ENCODE results near the gene PHKB.
"Not testable (repeated sequence)": the region's sequence is repeated elsewhere in the genome, so short reads cannot be mapped to it uniquely, and the experiment has no call there.

PHKB gene

DNA sequence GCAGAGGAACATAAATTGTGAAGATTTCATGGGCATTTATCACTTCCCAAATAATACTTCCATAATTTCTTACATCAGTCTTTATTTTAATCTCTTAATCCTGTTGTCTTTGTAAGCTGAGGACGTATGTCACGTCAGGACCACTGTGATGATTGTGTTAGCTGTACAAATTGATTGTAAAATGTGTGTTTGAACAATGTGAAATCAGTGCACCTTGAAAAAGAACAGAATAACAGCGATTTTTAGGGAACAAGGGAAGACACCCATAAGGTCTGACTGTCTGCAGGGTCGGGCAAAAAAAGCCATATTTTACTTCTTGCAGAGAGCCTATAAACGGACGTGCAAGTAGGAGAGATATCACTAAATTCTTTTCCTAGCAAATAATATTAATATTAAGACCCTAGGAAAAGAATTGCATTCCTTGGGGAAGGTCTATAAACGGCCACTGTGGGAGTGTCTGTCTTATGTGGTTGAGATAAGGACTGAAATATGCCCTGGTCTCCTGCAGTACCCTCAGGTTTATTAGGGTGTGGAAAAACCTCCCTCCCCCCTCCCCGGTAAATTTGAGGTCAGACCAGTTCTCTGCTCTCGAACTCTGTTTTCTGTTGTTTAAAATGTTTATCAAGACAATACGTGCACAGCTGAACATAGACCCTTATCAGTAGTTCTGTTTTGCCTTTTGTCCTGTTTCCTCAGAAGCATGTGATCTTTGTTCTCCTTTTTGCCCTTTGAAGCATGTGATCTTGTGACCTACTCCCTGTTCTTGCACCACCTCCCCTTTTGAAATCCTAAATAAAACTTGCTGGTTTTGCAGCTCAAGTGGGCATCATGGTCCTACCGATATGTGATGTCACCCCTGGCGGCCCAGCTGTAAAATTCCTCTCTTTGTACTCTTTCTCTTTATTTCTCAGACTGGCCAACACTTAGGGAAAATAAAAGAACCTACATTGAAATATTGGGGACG lies 78.9 kb downstream of the PHKB start:
- Mint-ChIP-seq H3K27ac (peak overlapping the region; percentile 24), H3K9me3 (peaks cover 54% of the 10 kb centered on the region), H3K4me1 (ENCODE audit: low read depth) (peaks cover 22% of the 10 kb centered on the region), H3K36me3 (ENCODE audit: low read depth) (peaks cover 80% of the 10 kb centered on the region)
- H3K4me3 Mint-ChIP-seq; intact Hi-C loops (cut with micrococcal nuclease); H3K27me3 Mint-ChIP-seq: not testable (repeated sequence)

DNA sequence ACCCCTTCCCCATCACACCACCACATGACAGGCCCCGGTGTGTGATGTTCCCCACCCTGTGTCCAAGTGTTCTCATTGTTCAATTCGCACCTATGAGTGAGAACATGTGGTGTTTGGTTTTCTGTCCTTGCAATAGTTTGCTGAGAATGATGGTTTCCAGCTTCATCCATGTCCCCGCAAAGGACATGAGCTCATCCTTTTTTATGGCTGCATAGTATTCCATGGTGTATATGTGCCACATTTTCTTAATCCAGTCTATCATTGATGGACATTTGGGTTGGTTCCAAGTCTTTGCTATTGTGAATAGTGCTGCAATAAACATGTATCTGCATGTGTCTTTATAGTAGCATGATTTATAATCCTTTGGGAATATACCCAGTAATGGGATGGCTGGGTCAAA lies 80.0 kb downstream of the PHKB start:
- H3K4me3 Mint-ChIP-seq; H3K27ac Mint-ChIP-seq; H3K27me3 Mint-ChIP-seq; intact Hi-C loops (cut with micrococcal nuclease): not testable (repeated sequence)
- H3K4me1 Mint-ChIP-seq (ENCODE audit: low read depth) = peaks cover 22% of the 10 kb centered on the region
- peaks cover 90% of the 10 kb centered on the region for H3K36me3 Mint-ChIP-seq (ENCODE audit: low read depth)
- peaks cover 66% of the 10 kb centered on the region for H3K9me3 Mint-ChIP-seq

DNA sequence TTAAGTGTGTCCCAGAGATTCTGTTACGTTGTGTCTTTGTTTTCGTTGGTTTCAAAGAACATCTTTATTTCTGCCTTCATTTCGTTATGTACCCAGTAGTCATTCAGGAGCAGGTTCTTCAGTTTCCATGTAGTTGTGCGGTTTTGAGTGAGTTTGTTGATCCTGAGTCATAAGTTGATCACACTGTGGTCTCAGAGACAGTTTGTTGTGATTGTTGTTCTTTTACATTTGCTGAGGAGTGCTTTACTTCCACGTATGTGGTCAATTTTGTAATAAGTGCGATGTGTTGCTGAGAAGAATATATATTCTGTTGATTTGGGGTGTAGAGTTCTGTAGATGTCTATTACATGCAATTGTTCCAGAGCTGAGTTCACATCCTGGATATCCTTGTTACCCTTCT lies 83.1 kb downstream of the PHKB start:
- H3K27ac Mint-ChIP-seq; H3K4me1 Mint-ChIP-seq (ENCODE audit: low read depth); H3K4me3 Mint-ChIP-seq; H3K27me3 Mint-ChIP-seq; intact Hi-C loops (cut with micrococcal nuclease): not testable (repeated sequence)
- peaks cover 91% of the 10 kb centered on the region for H3K36me3 Mint-ChIP-seq (ENCODE audit: low read depth)
- H3K9me3 Mint-ChIP-seq = peaks cover 72% of the 10 kb centered on the region

DNA sequence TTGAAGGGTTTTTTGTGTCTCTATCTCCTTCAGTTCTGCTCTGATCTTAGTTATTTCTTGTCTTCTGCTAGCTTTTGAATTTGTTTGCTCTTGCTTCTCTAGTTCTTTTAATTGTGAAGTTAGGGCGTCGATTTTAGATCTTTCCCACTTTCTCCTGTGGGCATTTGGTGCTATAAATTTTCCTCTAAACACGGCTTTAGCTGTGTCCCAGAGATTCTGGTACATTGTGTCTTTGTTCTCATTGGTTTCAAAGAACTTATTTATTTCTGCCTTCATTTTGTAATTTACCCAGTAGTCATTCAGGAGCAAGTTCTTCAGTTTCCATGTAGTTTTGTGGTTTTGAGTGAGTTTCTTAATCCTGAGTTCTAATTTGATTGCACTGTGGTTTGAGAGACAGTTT lies 90.1 kb downstream of the PHKB start:
- H3K27ac Mint-ChIP-seq; H3K4me1 Mint-ChIP-seq (ENCODE audit: low read depth); H3K27me3 Mint-ChIP-seq; intact Hi-C loops (cut with micrococcal nuclease); H3K4me3 Mint-ChIP-seq: not testable (repeated sequence)
- peaks cover 45% of the 10 kb centered on the region for H3K9me3 Mint-ChIP-seq
- peaks cover 90% of the 10 kb centered on the region for H3K36me3 Mint-ChIP-seq (ENCODE audit: low read depth)

DNA sequence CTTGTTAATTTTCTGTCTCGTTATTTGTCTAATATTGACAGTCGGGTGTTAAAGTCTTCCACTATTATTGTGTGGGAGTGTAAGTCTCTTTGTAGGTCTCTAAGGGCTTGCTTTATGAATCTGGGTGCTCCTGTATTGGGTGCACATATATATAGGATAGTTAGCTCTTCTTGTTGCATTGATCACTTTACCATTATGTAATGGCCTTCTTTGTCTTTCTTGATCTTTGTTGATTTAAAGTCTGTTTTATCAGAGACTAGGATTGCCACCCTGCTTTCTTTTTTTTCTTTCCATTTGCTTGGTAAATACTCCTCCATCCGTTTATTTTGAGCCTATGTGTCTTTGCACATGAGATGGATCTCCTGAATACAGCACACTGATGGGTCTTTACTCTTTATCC lies 90.6 kb downstream of the PHKB start:
- H3K27me3 Mint-ChIP-seq; H3K27ac Mint-ChIP-seq; H3K4me1 Mint-ChIP-seq (ENCODE audit: low read depth); H3K4me3 Mint-ChIP-seq; intact Hi-C loops (cut with micrococcal nuclease): not testable (repeated sequence)
- peaks cover 39% of the 10 kb centered on the region for H3K9me3 Mint-ChIP-seq
- H3K36me3 Mint-ChIP-seq (ENCODE audit: low read depth) = peaks cover 90% of the 10 kb centered on the region

- Mint-ChIP-seq H3K4me1 (ENCODE audit: low read depth) (no peaks in the 10 kb centered on the region), H3K36me3 (ENCODE audit: low read depth) (peaks cover 76% of the 10 kb centered on the region), H3K4me3 (no peak overlapping the region), H3K27me3 (no peaks in the 10 kb centered on the region), H3K9me3 (peaks cover 30% of the 10 kb centered on the region), H3K27ac (no peak overlapping the region)
- intact Hi-C loops (cut with micrococcal nuclease) = no loop called here
Observed at GRCh38 chr16:47553853-47554564, 92.9 kb downstream of the PHKB start.

- peaks cover 70% of the 10 kb centered on the region for H3K36me3 Mint-ChIP-seq (ENCODE audit: low read depth)
- H3K9me3 Mint-ChIP-seq = peaks cover 28% of the 10 kb centered on the region
- H3K4me3 Mint-ChIP-seq; H3K4me1 Mint-ChIP-seq (ENCODE audit: low read depth); H3K27me3 Mint-ChIP-seq; H3K27ac Mint-ChIP-seq; intact Hi-C loops (cut with micrococcal nuclease): not testable (repeated sequence)
Observed at GRCh38 chr16:47554587-47554986, 93.5 kb downstream of the PHKB start.

DNA sequence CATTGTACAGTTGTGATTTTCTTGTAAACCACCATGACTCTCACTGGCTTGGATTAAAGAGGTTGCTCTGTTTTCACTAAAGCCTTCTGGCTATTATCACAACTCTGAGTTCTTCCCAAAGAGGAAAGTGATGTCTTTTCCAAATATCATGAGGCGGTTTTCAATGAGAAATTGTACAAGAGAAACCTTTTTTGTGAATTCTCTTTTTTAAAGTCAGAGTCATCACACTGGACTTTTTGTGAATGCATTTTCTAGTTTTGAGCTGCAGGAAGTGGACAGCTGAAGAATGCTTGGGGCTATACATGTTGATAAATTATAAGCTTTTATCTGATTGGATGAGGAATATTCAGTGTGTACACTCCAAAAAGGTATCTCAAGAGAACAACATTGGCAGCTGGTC lies 100.2 kb downstream of the PHKB start:
- Mint-ChIP-seq H3K4me3 (no peak overlapping the region), H3K36me3 (ENCODE audit: low read depth) (peaks cover 52% of the 10 kb centered on the region), H3K9me3 (peaks cover 9% of the 10 kb centered on the region), H3K27ac (no peak overlapping the region), H3K4me1 (ENCODE audit: low read depth) (peaks cover 29% of the 10 kb centered on the region), H3K27me3 (no peaks in the 10 kb centered on the region)
- intact Hi-C loops (cut with micrococcal nuclease) = no loop called here

GRCh38 chr16:47562366-47562765 lies 101.2 kb downstream of the PHKB start:
- peaks cover 53% of the 10 kb centered on the region for H3K36me3 Mint-ChIP-seq (ENCODE audit: low read depth)
- H3K9me3 Mint-ChIP-seq = peaks cover 9% of the 10 kb centered on the region
- no peak overlapping the region for H3K4me3 Mint-ChIP-seq
- H3K27ac Mint-ChIP-seq = no peak overlapping the region
- H3K27me3 Mint-ChIP-seq = no peaks in the 10 kb centered on the region
- H3K4me1 Mint-ChIP-seq (ENCODE audit: low read depth) = peaks cover 40% of the 10 kb centered on the region
- intact Hi-C loops (cut with micrococcal nuclease) = no loop called here

- H3K9me3 Mint-ChIP-seq = peaks cover 9% of the 10 kb centered on the region
- peak overlapping the region; percentile 94 for H3K27ac Mint-ChIP-seq
- H3K36me3 Mint-ChIP-seq (ENCODE audit: low read depth) = peaks cover 63% of the 10 kb centered on the region
- peak overlapping the region; percentile 65 for H3K4me3 Mint-ChIP-seq
- intact Hi-C loops (cut with micrococcal nuclease) = no loop called here
- peaks cover 60% of the 10 kb centered on the region for H3K4me1 Mint-ChIP-seq (ENCODE audit: low read depth)
- no peaks in the 10 kb centered on the region for H3K27me3 Mint-ChIP-seq
Observed at GRCh38 chr16:47565454-47565853, 104.3 kb downstream of the PHKB start.

- Mint-ChIP-seq H3K27me3 (no peaks in the 10 kb centered on the region), H3K4me1 (ENCODE audit: low read depth) (peaks cover 63% of the 10 kb centered on the region), H3K4me3 (no peak overlapping the region), H3K27ac (peak overlapping the region; percentile 94), H3K36me3 (ENCODE audit: low read depth) (peaks cover 62% of the 10 kb centered on the region), H3K9me3 (peaks cover 9% of the 10 kb centered on the region)
- intact Hi-C loops (cut with micrococcal nuclease) = no loop called here
Observed at GRCh38 chr16:47567321-47567720, 106.2 kb downstream of the PHKB start.

GRCh38 chr16:47568351-47568750 lies 107.2 kb downstream of the PHKB start:
- no peak overlapping the region for H3K27ac Mint-ChIP-seq
- H3K27me3 Mint-ChIP-seq = no peaks in the 10 kb centered on the region
- peaks cover 60% of the 10 kb centered on the region for H3K36me3 Mint-ChIP-seq (ENCODE audit: low read depth)
- no peak overlapping the region for H3K4me3 Mint-ChIP-seq
- peaks cover under 1% of the 10 kb centered on the region for H3K9me3 Mint-ChIP-seq
- H3K4me1 Mint-ChIP-seq (ENCODE audit: low read depth) = peaks cover 67% of the 10 kb centered on the region
- intact Hi-C loops (cut with micrococcal nuclease) = no loop called here

GRCh38 chr16:47571049-47571448 lies 109.9 kb downstream of the PHKB start:
- intact Hi-C loops (cut with micrococcal nuclease) = no loop called here
- Mint-ChIP-seq H3K27ac (no peak overlapping the region), H3K27me3 (no peaks in the 10 kb centered on the region), H3K4me1 (ENCODE audit: low read depth) (peaks cover 63% of the 10 kb centered on the region), H3K36me3 (ENCODE audit: low read depth) (peaks cover 60% of the 10 kb centered on the region), H3K4me3 (no peak overlapping the region), H3K9me3 (no peaks in the 10 kb centered on the region)

DNA sequence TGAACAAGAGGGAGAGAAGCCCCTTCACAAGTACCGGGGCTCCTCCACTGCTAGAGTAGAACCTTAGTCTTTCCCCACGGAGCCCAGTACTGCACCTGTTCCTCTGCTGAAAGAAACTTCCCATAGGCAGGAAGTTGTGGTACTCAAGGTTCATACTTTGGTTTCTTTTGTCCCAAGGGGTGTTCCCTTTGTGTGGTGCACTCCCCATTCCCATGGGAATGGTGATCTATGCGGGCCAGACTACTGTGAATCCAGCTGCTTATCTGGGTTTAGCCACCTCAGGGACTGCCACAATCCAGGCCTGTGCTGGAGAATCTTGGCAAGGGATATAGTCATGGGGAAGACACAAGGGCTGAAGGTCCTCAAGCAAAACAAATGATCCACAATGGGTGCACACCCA lies 110.6 kb downstream of the PHKB start:
- Mint-ChIP-seq H3K4me3 (no peak overlapping the region), H3K27ac (no peak overlapping the region), H3K9me3 (no peaks in the 10 kb centered on the region), H3K27me3 (no peaks in the 10 kb centered on the region), H3K36me3 (ENCODE audit: low read depth) (peaks cover 54% of the 10 kb centered on the region), H3K4me1 (ENCODE audit: low read depth) (peaks cover 56% of the 10 kb centered on the region)
- intact Hi-C loops (cut with micrococcal nuclease) = no loop called here

Data from dendritic cell treated with granulocyte-macrophage colony-stimulating factor and Interleukin-4, amounts not matched to agents 40 ng/mL and 50 ng/mL, for 4 days (primary cell).